Astrocyte (in vitro differentiated cells and primary cell): ENCODE data around the gene CEACAM18. TPM values are rescaled to one million over a fixed set of nuclear protein-coding genes. Genes with fewer than 3 reads are reported as not detected.

ENCODE experiments used
- DNase-seq: peaks from one replicate; pipeline ENCODE4 v3.0.0-alpha.2; 2010; ENCODE audit warnings: low read depth
- FAIRE-seq: peaks from 2 replicates; lab custom pipeline; 2011; peaks lifted over from hg19 to GRCh38; lab: Jason Lieb, UNC
- H2AFZ ChIP-seq: 2 replicates; pipeline ENCODE4 v1.6.0; 2012; ENCODE audit warnings: low read depth, low read length, inconsistent platforms
- H3K27ac ChIP-seq: 2 replicates; pipeline ENCODE4 v1.5.1; 2011; ENCODE audit warnings: low read depth, low read length, inconsistent platforms
- H3K27me3 ChIP-seq: 2 replicates; pipeline ENCODE4 v1.6.0; 2011; ENCODE audit warnings: low read length, inconsistent platforms; ENCODE audit not compliant: insufficient read depth
- H3K36me3 ChIP-seq: 2 replicates; pipeline ENCODE4 v1.5.1; 2011; ENCODE audit warnings: low read length, inconsistent platforms; ENCODE audit not compliant: insufficient read depth
- H3K4me1 ChIP-seq: 2 replicates; pipeline ENCODE4 v1.5.1; 2011; ENCODE audit warnings: low read length, inconsistent platforms; ENCODE audit not compliant: insufficient read depth
- H3K4me2 ChIP-seq: 2 replicates; pipeline ENCODE4 v1.6.0; 2012; ENCODE audit warnings: low read length, inconsistent platforms
- H3K4me3 ChIP-seq: 2 replicates; pipeline ENCODE4 v1.5.1; 2011; ENCODE audit warnings: low read depth, mild to moderate bottlenecking, low read length, inconsistent platforms; ENCODE audit not compliant: insufficient read depth
- H3K79me2 ChIP-seq: 2 replicates; pipeline ENCODE4 v1.6.0; 2012; ENCODE audit warnings: mild to moderate bottlenecking, low read length, inconsistent platforms; ENCODE audit not compliant: insufficient read depth
- H3K9ac ChIP-seq: 2 replicates; pipeline ENCODE4 v1.6.0; 2012; ENCODE audit warnings: mild to moderate bottlenecking, low read length, inconsistent platforms
- H3K9me3 ChIP-seq: 2 replicates; pipeline ENCODE4 v1.5.1; 2012; ENCODE audit warnings: low read depth, mild to moderate bottlenecking, low read length, inconsistent platforms; ENCODE audit not compliant: insufficient read depth
- H4K20me1 ChIP-seq: 2 replicates; pipeline ENCODE4 v1.6.0; 2012; ENCODE audit warnings: low read length, inconsistent platforms; ENCODE audit not compliant: insufficient read depth
- H3K27ac Mint-ChIP-seq: one replicate; pipeline ENCODE4 v1.8.0; 2021; ENCODE audit warnings: mild to moderate bottlenecking, mixed read lengths; ENCODE audit not compliant: unreplicated experiment
- H3K27me3 Mint-ChIP-seq: one replicate; pipeline ENCODE4 v1.8.0; 2021; ENCODE audit warnings: low read depth, mixed read lengths; ENCODE audit not compliant: unreplicated experiment
- H3K36me3 Mint-ChIP-seq: one replicate; pipeline ENCODE4 v1.8.0; 2021; ENCODE audit warnings: low read depth, mixed read lengths; ENCODE audit not compliant: unreplicated experiment
- H3K4me1 Mint-ChIP-seq: one replicate; pipeline ENCODE4 v1.8.0; 2021; ENCODE audit warnings: low read depth, mixed read lengths; ENCODE audit not compliant: unreplicated experiment
- H3K4me3 Mint-ChIP-seq: one replicate; pipeline ENCODE4 v1.8.0; 2021; ENCODE audit warnings: mild to moderate bottlenecking, moderate library complexity, mixed read lengths; ENCODE audit not compliant: unreplicated experiment
- H3K9me3 Mint-ChIP-seq: one replicate; pipeline ENCODE4 v1.8.0; 2021; ENCODE audit warnings: mild to moderate bottlenecking, mixed read lengths; ENCODE audit not compliant: unreplicated experiment
- CTCF ChIP-seq: IDR thresholded peaks from 2 replicates; pipeline ENCODE4 v1.5.1; 2011; ENCODE audit warnings: low read depth, mild to moderate bottlenecking, inconsistent platforms, low read length, moderate library complexity; ENCODE audit not compliant: insufficient read depth
- EZH2 ChIP-seq: IDR thresholded peaks from 2 replicates; pipeline ENCODE4 v1.6.1; 2012; ENCODE audit warnings: mild to moderate bottlenecking, low read length, inconsistent platforms; ENCODE audit not compliant: insufficient read depth
- total RNA-seq: library from RNA; stranded (reverse); gene quantifications from 2 replicates; pipeline ENCODE4 v1.2.1, GENCODE V29; 2021

Gene CEACAM18
- total RNA-seq, 1 donor from 2014 or later = not detected

GRCh38 chr19:51508059-51508733 is 29.9 kb downstream of the CEACAM18 start:
- Mint-ChIP-seq H3K4me3 (no peak overlapping the region), H3K9me3 (no peaks in the 10 kb centered on the region), H3K4me1 (no peaks in the 10 kb centered on the region), H3K36me3 (no peaks in the 10 kb centered on the region), H3K27ac (no peak overlapping the region), H3K27me3 (peaks cover 5% of the 10 kb centered on the region)
- Histone ChIP-seq H3K9ac (no peak overlapping the region), H3K4me2 (no peak overlapping the region), H2AFZ (no peak overlapping the region), H3K36me3 (no peaks in the 10 kb centered on the region), H3K27me3 (no peaks in the 10 kb centered on the region), H3K9me3 (no peaks in the 10 kb centered on the region), H3K4me1 (no peaks in the 10 kb centered on the region), H3K27ac (no peak overlapping the region), H4K20me1 (no peaks in the 10 kb centered on the region), H3K79me2 (no peaks in the 10 kb centered on the region), H3K4me3 (no peak overlapping the region)
- no peak for FAIRE-seq
- no peak for DNase-seq
- no peak for TF ChIP-seq EZH2
- no peak for TF ChIP-seq CTCF

DNA sequence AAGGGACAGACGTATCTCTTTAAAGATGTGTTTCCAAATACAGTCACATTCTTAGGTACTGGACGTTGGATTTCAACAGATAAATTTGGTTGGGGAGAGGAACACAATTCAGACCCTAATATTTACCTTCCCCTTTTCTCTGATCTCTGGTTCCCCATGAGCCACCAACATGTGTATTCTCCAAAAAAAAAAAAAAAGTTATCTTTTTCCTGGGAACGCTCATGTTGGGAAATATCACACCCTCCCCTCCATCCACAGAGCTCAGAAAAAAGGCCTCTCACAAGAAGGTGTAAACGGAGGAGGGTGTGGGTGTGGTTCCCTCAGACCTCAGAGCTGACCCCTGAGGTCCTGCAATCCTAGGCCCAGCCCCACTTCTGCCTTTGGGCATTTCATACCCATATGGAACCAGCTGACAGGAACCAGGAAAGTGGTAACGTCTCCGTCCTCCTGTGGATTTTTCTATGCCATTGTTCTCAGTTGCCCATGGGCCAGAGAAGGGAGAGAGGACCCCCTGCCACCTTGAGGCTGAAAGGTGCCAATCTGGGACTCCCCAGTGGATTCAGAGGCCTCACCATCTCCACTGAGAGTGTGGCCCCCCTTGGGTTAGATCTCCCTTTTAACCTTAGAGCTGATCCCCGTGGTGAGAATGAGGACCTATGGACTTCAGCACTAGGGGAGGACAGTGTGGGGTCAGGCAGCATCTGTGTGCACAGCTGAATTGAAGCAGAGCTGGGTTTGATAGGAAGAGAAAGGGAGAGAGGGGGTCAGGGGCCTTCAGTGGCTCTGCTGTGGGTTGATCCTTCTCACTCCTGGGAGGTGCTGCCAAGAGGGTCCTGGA is 31.7 kb downstream of the CEACAM18 start:
- no peaks in the 10 kb centered on the region for H3K4me1 ChIP-seq
- H3K9ac ChIP-seq = no peak overlapping the region
- no peaks in the 10 kb centered on the region for H4K20me1 ChIP-seq
- no peak for TF ChIP-seq CTCF
- TF ChIP-seq EZH2 = no peak
- Mint-ChIP-seq H3K4me3 (no peak overlapping the region), H3K9me3 (no peaks in the 10 kb centered on the region), H3K27ac (no peak overlapping the region), H3K4me1 (no peaks in the 10 kb centered on the region), H3K36me3 (no peaks in the 10 kb centered on the region), H3K27me3 (peaks cover 5% of the 10 kb centered on the region)
- H3K4me3 ChIP-seq = no peak overlapping the region
- no peak overlapping the region for H2AFZ ChIP-seq
- FAIRE-seq (no peak), DNase-seq (no peak)
- no peaks in the 10 kb centered on the region for H3K36me3 ChIP-seq
- no peaks in the 10 kb centered on the region for H3K79me2 ChIP-seq
- H3K27me3 ChIP-seq = no peaks in the 10 kb centered on the region
- no peak overlapping the region for H3K4me2 ChIP-seq
- H3K9me3 ChIP-seq = no peaks in the 10 kb centered on the region
- H3K27ac ChIP-seq = no peak overlapping the region
